COLO668 (cell line): Measurements from ENCODE around the gene ZFX.
A peak's percentile ranks its signal among the peaks of the same experiment; 100 is the strongest.

Source experiments
- DNase-seq: peaks from one replicate; lab custom pipeline; 2025; ENCODE audit not compliant: unreplicated experiment; lab: John Stamatoyannopoulos, UW

The ZFX gene

GRCh38 chrX:24231641-24232179, 82.2 kb downstream of the ZFX start:
- no peak for DNase-seq

GRCh38 chrX:24232796-24233195, 83.3 kb downstream of the ZFX start:
- no peak for DNase-seq

- no peak for DNase-seq
These were observed 85.7 kb downstream of the ZFX start for GRCh38 chrX:24235084-24235710.

- DNase-seq: no peak
These were observed 92.5 kb downstream of the ZFX start for GRCh38 chrX:24241822-24242648.

- DNase-seq: no peak
These were observed 93.2 kb downstream of the ZFX start for GRCh38 chrX:24242649-24243175.

GRCh38 chrX:24243188-24243587, 93.7 kb downstream of the ZFX start:
- no peak for DNase-seq

- no peak for DNase-seq
These were observed 94.2 kb downstream of the ZFX start for GRCh38 chrX:24243692-24244091.

GRCh38 chrX:24245202-24245601, 95.7 kb downstream of the ZFX start:
- no peak for DNase-seq

GRCh38 chrX:24248042-24248441, 98.5 kb downstream of the ZFX start:
- no peak for DNase-seq

GRCh38 chrX:24253030-24253429, 103.5 kb downstream of the ZFX start:
- DNase-seq: no peak

GRCh38 chrX:24253469-24253868, 103.9 kb downstream of the ZFX start:
- DNase-seq: no peak

GRCh38 chrX:24257011-24257410, 107.5 kb downstream of the ZFX start:
- DNase-seq: no peak

- DNase-seq: peak; percentile 10
These were observed 110.2 kb downstream of the ZFX start for GRCh38 chrX:24259544-24260240.

- no peak for DNase-seq
These were observed 111.5 kb downstream of the ZFX start for GRCh38 chrX:24260842-24261550.

GRCh38 chrX:24262309-24262708, 112.8 kb downstream of the ZFX start:
- DNase-seq: no peak

GRCh38 chrX:24264383-24264782, 114.9 kb downstream of the ZFX start:
- no peak for DNase-seq
